H54 (cell line): ENCODE results near the gene CLIC2.
A peak's percentile ranks its signal among the peaks of the same experiment; 100 is the strongest.
"Not testable (repeated sequence)": the region's sequence is repeated elsewhere in the genome, so short reads cannot be mapped to it uniquely, and the experiment has no call there.

Experiments used
- DNase-seq: peaks from one replicate; pipeline ENCODE4 v3.0.0; 2011; ENCODE audit warnings: low spot score, mixed read lengths; ENCODE audit not compliant: insufficient read length
- FAIRE-seq: peaks from 3 replicates; lab custom pipeline; 2011; peaks lifted over from hg19 to GRCh38; lab: Jason Lieb, UNC
- POLR2A ChIP-seq: IDR thresholded peaks from 2 replicates; pipeline ENCODE4 v1.6.1; 2011; ENCODE audit warnings: low read depth, mild to moderate bottlenecking, low read length

CLIC2 gene

GRCh38 chrX:155334486-155335336 is at the start of gene CLIC2:
Gene CLIC2, minus strand, starts transcription at chrX:155334614. Its CDS starts 187 bp downstream, at chrX:155334427.
- peak; percentile 86 for FAIRE-seq
- DNase-seq: no peak
- no peak for TF ChIP-seq POLR2A

- not testable (repeated sequence) for DNase-seq, FAIRE-seq
Measured at GRCh38 chrX:155382529-155382967, 48.1 kb upstream of the CLIC2 start.

GRCh38 chrX:155381843-155382528 is 47.6 kb upstream of the CLIC2 start, which contains the start of gene F8A2:
Gene F8A2, plus strand, starts transcription at chrX:155382095. Its CDS starts 20 bp downstream, at chrX:155382115.
- not testable (repeated sequence) for DNase-seq, FAIRE-seq

GRCh38 chrX:155379802-155380201 is 45.4 kb upstream of the CLIC2 start:
- FAIRE-seq, DNase-seq: not testable (repeated sequence)

GRCh38 chrX:155373777-155374458 is 39.5 kb upstream of the CLIC2 start:
- DNase-seq, FAIRE-seq: not testable (repeated sequence)

- not testable (repeated sequence) for FAIRE-seq, DNase-seq
Measured at GRCh38 chrX:155363712-155364111, 29.3 kb upstream of the CLIC2 start.

GRCh38 chrX:155349448-155349847 is 15.0 kb upstream of the CLIC2 start:
- not testable (repeated sequence) for FAIRE-seq

GRCh38 chrX:155345689-155346088 is 11.3 kb upstream of the CLIC2 start:
- DNase-seq, FAIRE-seq: not testable (repeated sequence)

More at GRCh38 chrX:155349448-155349847, 15.0 kb upstream of the CLIC2 start:
- not testable (repeated sequence) for DNase-seq

- not testable (repeated sequence) for DNase-seq, FAIRE-seq
Measured at GRCh38 chrX:155335337-155335712, 911 bp upstream of the CLIC2 start.

- TF ChIP-seq POLR2A: no peak
- no peak for FAIRE-seq
- no peak for DNase-seq
Measured at GRCh38 chrX:155333544-155334100, 792 bp downstream of the CLIC2 start.

GRCh38 chrX:155330992-155331391 is 3.4 kb downstream of the CLIC2 start:
- FAIRE-seq: no peak
- no peak for DNase-seq
- no peak for TF ChIP-seq POLR2A

- DNase-seq (no peak), FAIRE-seq (no peak)
- no peak for TF ChIP-seq POLR2A
Measured at GRCh38 chrX:155329293-155329692, 5.1 kb downstream of the CLIC2 start.

- DNase-seq: no peak
- TF ChIP-seq POLR2A: no peak
- FAIRE-seq: no peak
Measured at GRCh38 chrX:155326610-155327009, 7.8 kb downstream of the CLIC2 start.

GRCh38 chrX:155314260-155314659 is 20.2 kb downstream of the CLIC2 start:
- no peak for DNase-seq
- no peak for TF ChIP-seq POLR2A

More at GRCh38 chrX:155314260-155314659, 20.2 kb downstream of the CLIC2 start:
- no peak for FAIRE-seq
